Mesendoderm (in vitro differentiated cells): ENCODE results near the gene CSK.

Source experiments
- DNase-seq: peaks from one replicate; pipeline ENCODE4 v3.0.0; 2013
- H2AK5ac ChIP-seq: 2 replicates; pipeline ENCODE4 v1.6.1; 2013; ENCODE audit warnings: low read length, inconsistent platforms
- H2BK120ac ChIP-seq: 2 replicates; pipeline ENCODE4 v1.6.1; 2013; ENCODE audit warnings: low read depth, mild to moderate bottlenecking, low read length, moderate library complexity, mixed read lengths
- H2BK15ac ChIP-seq: replicated peaks from 2 replicates; pipeline ENCODE4 v1.6.1; 2013; ENCODE audit warnings: low read depth, mild to moderate bottlenecking, moderate library complexity
- H2BK5ac ChIP-seq: 2 replicates; pipeline ENCODE4 v1.6.1; 2013; ENCODE audit warnings: low read length, inconsistent platforms
- H3K18ac ChIP-seq: 2 replicates; pipeline ENCODE4 v1.6.1; 2013; ENCODE audit warnings: mild to moderate bottlenecking, low read length, mixed read lengths
- H3K23ac ChIP-seq: one replicate; pipeline ENCODE4 v1.6.1; 2013; ENCODE audit warnings: low read length
- H3K27ac ChIP-seq: 2 replicates; pipeline ENCODE4 v1.5.1; 2013; ENCODE audit warnings: low read depth, mild to moderate bottlenecking, inconsistent platforms, low read length, moderate library complexity
- H3K27me3 ChIP-seq: 2 replicates; pipeline ENCODE4 v1.6.1; 2013; ENCODE audit warnings: low read length, control low read depth, mild to moderate bottlenecking, inconsistent platforms; ENCODE audit not compliant: insufficient read depth, poor library complexity
- H3K36me3 ChIP-seq: 2 replicates; pipeline ENCODE4 v1.6.1; 2013; ENCODE audit warnings: low read length, inconsistent platforms; ENCODE audit not compliant: control insufficient read depth, insufficient read depth
- H3K4ac ChIP-seq: one replicate; pipeline ENCODE4 v1.6.1; 2013; ENCODE audit warnings: low read depth, mild to moderate bottlenecking, low read length, moderate library complexity
- H3K4me1 ChIP-seq: 2 replicates; pipeline ENCODE4 v1.6.1; 2013; ENCODE audit warnings: low read depth, low read length, inconsistent platforms; ENCODE audit not compliant: control insufficient read depth
- H3K4me2 ChIP-seq: 2 replicates; pipeline ENCODE4 v1.6.1; 2013; ENCODE audit warnings: low read length
- H3K4me3 ChIP-seq: 2 replicates; pipeline ENCODE4 v1.5.1; 2013; ENCODE audit warnings: mild to moderate bottlenecking, low read length
- H3K56ac ChIP-seq: one replicate; pipeline ENCODE4 v1.6.1; 2013; ENCODE audit warnings: low read length
- H3K79me1 ChIP-seq: 2 replicates; pipeline ENCODE4 v1.6.1; 2013; ENCODE audit warnings: low read length, inconsistent platforms
- H3K79me2 ChIP-seq: 2 replicates; pipeline ENCODE4 v1.6.1; 2013; ENCODE audit warnings: mild to moderate bottlenecking, low read length; ENCODE audit not compliant: control insufficient read depth, insufficient read depth
- H3K9ac ChIP-seq: 2 replicates; pipeline ENCODE4 v1.6.1; 2013; ENCODE audit warnings: low read length, inconsistent platforms
- H4K5ac ChIP-seq: one replicate; pipeline ENCODE4 v1.6.1; 2013; ENCODE audit warnings: low read length
- H4K8ac ChIP-seq: one replicate; pipeline ENCODE4 v1.6.1; 2013; ENCODE audit warnings: low read depth, mild to moderate bottlenecking, control low read depth, low read length, moderate library complexity
- WGBS: extraction: QIAGEN DNeasy Blood & Tissue Kit; methylation state at CpG from one replicate; pipeline ENCODE4 v1.1.7; 2013; ENCODE audit warnings: low lambda C conversion rate, missing lambda C conversion rate; ENCODE audit not compliant: insufficient coverage; ENCODE audit errors: extremely low coverage; 5-methylcytosine and 5-hydroxymethylcytosine counted together

The CSK gene

GRCh38 chr15:74789741-74790079 lies 7.8 kb downstream of the CSK start:
- H3K36me3 ChIP-seq = no peaks in the 10 kb centered on the region
- WGBS = no CpG with 5 or more reads among the region's 3 CpGs
- H4K5ac ChIP-seq = no peak overlapping the region
- no peak overlapping the region for H3K56ac ChIP-seq
- no peak overlapping the region for H3K4me3 ChIP-seq
- no peak overlapping the region for H3K27ac ChIP-seq
- H4K8ac ChIP-seq = no peak overlapping the region
- no peak overlapping the region for H2AK5ac ChIP-seq
- no peak overlapping the region for H3K4ac ChIP-seq
- no peak overlapping the region for H2BK5ac ChIP-seq
- H2BK15ac ChIP-seq = no peak overlapping the region
- H3K79me1 ChIP-seq = peaks cover 41% of the 10 kb centered on the region
- no peak overlapping the region for H3K18ac ChIP-seq
- H3K27me3 ChIP-seq = no peaks in the 10 kb centered on the region
- H3K9ac ChIP-seq = no peak overlapping the region
- H2BK120ac ChIP-seq = no peak overlapping the region
- no peak overlapping the region for H3K23ac ChIP-seq
- no peak overlapping the region for H3K4me2 ChIP-seq
- H3K79me2 ChIP-seq = peaks cover 19% of the 10 kb centered on the region
- H3K4me1 ChIP-seq = peaks cover 8% of the 10 kb centered on the region
- no peak for DNase-seq

GRCh38 chr15:74790080-74790916 lies 8.4 kb downstream of the CSK start:
- H3K27ac ChIP-seq = no peak overlapping the region
- H3K23ac ChIP-seq = no peak overlapping the region
- no CpG with 5 or more reads among the region's 15 CpGs for WGBS
- no peak overlapping the region for H3K4ac ChIP-seq
- DNase-seq = no peak
- H3K56ac ChIP-seq = no peak overlapping the region
- H3K79me1 ChIP-seq = peaks cover 38% of the 10 kb centered on the region
- peaks cover 8% of the 10 kb centered on the region for H3K4me1 ChIP-seq
- H2BK15ac ChIP-seq = no peak overlapping the region
- no peak overlapping the region for H2BK5ac ChIP-seq
- H3K4me2 ChIP-seq = no peak overlapping the region
- H3K79me2 ChIP-seq = peaks cover 13% of the 10 kb centered on the region
- H3K27me3 ChIP-seq = no peaks in the 10 kb centered on the region
- H3K4me3 ChIP-seq = no peak overlapping the region
- no peaks in the 10 kb centered on the region for H3K36me3 ChIP-seq
- no peak overlapping the region for H2BK120ac ChIP-seq
- no peak overlapping the region for H3K18ac ChIP-seq
- H3K9ac ChIP-seq = no peak overlapping the region
- no peak overlapping the region for H2AK5ac ChIP-seq
- no peak overlapping the region for H4K5ac ChIP-seq
- H4K8ac ChIP-seq = no peak overlapping the region

- Histone ChIP-seq H3K36me3 (no peaks in the 10 kb centered on the region), H3K79me2 (peaks cover 11% of the 10 kb centered on the region), H3K56ac (no peak overlapping the region), H2BK120ac (no peak overlapping the region), H3K23ac (no peak overlapping the region), H2AK5ac (no peak overlapping the region), H3K4me1 (peaks cover 8% of the 10 kb centered on the region), H3K9ac (no peak overlapping the region), H4K5ac (no peak overlapping the region), H4K8ac (no peak overlapping the region), H3K27ac (no peak overlapping the region), H3K79me1 (peaks cover 34% of the 10 kb centered on the region), H3K4me2 (no peak overlapping the region), H3K18ac (no peak overlapping the region), H2BK5ac (no peak overlapping the region), H3K4me3 (no peak overlapping the region), H3K27me3 (no peaks in the 10 kb centered on the region), H3K4ac (no peak overlapping the region), H2BK15ac (no peak overlapping the region)
- no peak for DNase-seq
- WGBS = no CpG with 5 or more reads among the region's 1 CpG
These were observed 9.1 kb downstream of the CSK start for GRCh38 chr15:74791007-74791406.

- H3K36me3 ChIP-seq = no peaks in the 10 kb centered on the region
- H3K79me2 ChIP-seq = peaks cover 8% of the 10 kb centered on the region
- H3K27me3 ChIP-seq = no peaks in the 10 kb centered on the region
- H3K4me1 ChIP-seq = peaks cover 8% of the 10 kb centered on the region
- H4K5ac ChIP-seq = no peak overlapping the region
- no peak overlapping the region for H2AK5ac ChIP-seq
- DNase-seq = no peak
- no peak overlapping the region for H2BK120ac ChIP-seq
- H2BK5ac ChIP-seq = no peak overlapping the region
- no peak overlapping the region for H4K8ac ChIP-seq
- H3K4me2 ChIP-seq = no peak overlapping the region
- no peak overlapping the region for H3K4me3 ChIP-seq
- no peak overlapping the region for H2BK15ac ChIP-seq
- H3K27ac ChIP-seq = no peak overlapping the region
- H3K4ac ChIP-seq = no peak overlapping the region
- no peak overlapping the region for H3K56ac ChIP-seq
- H3K23ac ChIP-seq = no peak overlapping the region
- H3K18ac ChIP-seq = no peak overlapping the region
- WGBS = no CpG with 5 or more reads among the region's 7 CpGs
- peaks cover 32% of the 10 kb centered on the region for H3K79me1 ChIP-seq
- H3K9ac ChIP-seq = no peak overlapping the region
These were observed 9.8 kb downstream of the CSK start for GRCh38 chr15:74791667-74792066.

- Histone ChIP-seq H3K27me3 (no peaks in the 10 kb centered on the region), H3K27ac (no peak overlapping the region), H2BK120ac (no peak overlapping the region), H3K36me3 (no peaks in the 10 kb centered on the region), H2AK5ac (no peak overlapping the region), H3K4me1 (peaks cover 8% of the 10 kb centered on the region), H3K56ac (no peak overlapping the region), H3K23ac (no peak overlapping the region), H3K79me1 (peaks cover 28% of the 10 kb centered on the region), H3K18ac (no peak overlapping the region), H2BK15ac (no peak overlapping the region), H4K5ac (no peak overlapping the region), H2BK5ac (no peak overlapping the region), H4K8ac (no peak overlapping the region), H3K4me2 (no peak overlapping the region), H3K4me3 (no peak overlapping the region), H3K4ac (no peak overlapping the region), H3K9ac (no peak overlapping the region), H3K79me2 (peaks cover 8% of the 10 kb centered on the region)
- DNase-seq = no peak
- WGBS = no CpG with 5 or more reads among the region's 12 CpGs
These were observed 10.5 kb downstream of the CSK start for GRCh38 chr15:74792227-74793016.
